IMR-90 (cell line): ENCODE results near the gene SPAG16. TPM values are rescaled to one million over a fixed set of nuclear protein-coding genes. Genes with fewer than 3 reads are reported as not detected.

Experiments
- ATAC-seq: fragments of 200-7000 bp; cut with Tn5 transposase; 2 replicates; pipeline ENCODE4 v1.9.1; 2020; ENCODE audit warnings: low read depth, mild to moderate bottlenecking, moderate library complexity
- BruUV-seq: library from RNA; stranded (reverse); fragments of 400-500 nt; replicated peaks from 2 replicates; lab custom pipeline; 2021; lab: Mats Ljungman, UMichigan
- CTCF ChIA-PET: fragments of 300-600 bp; formaldehyde crosslinking; extraction: SDS; loops from one replicate; lab custom pipeline; 2021; ENCODE audit warnings: antibody characterized with exemption; lab: Yijun Ruan, JAX
- POLR2A ChIA-PET: fragments of 300-600 bp; sonication (Branson Sonifier 250); formaldehyde crosslinking; loops from one replicate; lab custom pipeline; 2022; ENCODE audit warnings: antibody characterized with exemption; ENCODE audit not compliant: unreplicated experiment; lab: Charles Lee
- DNase-seq: peaks from one replicate; pipeline ENCODE4 v3.0.0; 2013
- H2AFZ ChIP-seq: replicated peaks from 2 replicates; pipeline ENCODE3; 2013; ENCODE audit warnings: low read length, mild to moderate bottlenecking; ENCODE audit not compliant: poor library complexity
- H2AK5ac ChIP-seq: 2 replicates; pipeline ENCODE4 v1.6.1; 2013; ENCODE audit warnings: low read depth, low read length, inconsistent platforms
- H2AK9ac ChIP-seq: replicated peaks from 2 replicates; pipeline ENCODE3; 2013; ENCODE audit warnings: mild to moderate bottlenecking, low read depth, low read length, moderate library complexity; ENCODE audit not compliant: poor library complexity
- H2BK120ac ChIP-seq: 2 replicates; pipeline ENCODE4 v1.6.1; 2013; ENCODE audit warnings: low read depth, low read length, inconsistent platforms
- H2BK15ac ChIP-seq: 3 replicates; pipeline ENCODE4 v1.6.1; 2013; ENCODE audit warnings: low read depth, low read length, inconsistent platforms
- H2BK20ac ChIP-seq: 2 replicates; pipeline ENCODE4 v1.6.1; 2013; ENCODE audit warnings: low read depth, mild to moderate bottlenecking, inconsistent platforms, low read length, moderate library complexity
- H2BK5ac ChIP-seq: 2 replicates; pipeline ENCODE4 v1.6.1; 2013; ENCODE audit warnings: mild to moderate bottlenecking, low read depth, low read length, inconsistent platforms; ENCODE audit not compliant: poor library complexity, severe bottlenecking
- H3K14ac ChIP-seq: replicated peaks from 2 replicates; pipeline ENCODE4 v1.6.1; 2013; ENCODE audit warnings: low read depth, low read length, inconsistent platforms
- H3K18ac ChIP-seq: 2 replicates; pipeline ENCODE4 v1.6.1; 2013; ENCODE audit warnings: low read depth, low read length, control low read depth
- H3K23ac ChIP-seq: 2 replicates; pipeline ENCODE4 v1.6.1; 2013; ENCODE audit warnings: low read depth, low read length, inconsistent platforms
- H3K27ac ChIP-seq: 2 replicates; pipeline ENCODE4 v1.5.1; 2013; ENCODE audit warnings: mild to moderate bottlenecking, control low read depth, low read length; ENCODE audit not compliant: insufficient read depth
- H3K27me3 ChIP-seq: 2 replicates; pipeline ENCODE4 v1.6.1; 2013; ENCODE audit warnings: low read length; ENCODE audit not compliant: control insufficient read depth, insufficient read depth
- H3K36me3 ChIP-seq: 2 replicates; pipeline ENCODE4 v1.6.1; 2013; ENCODE audit warnings: low read length, mixed read lengths; ENCODE audit not compliant: control insufficient read depth, insufficient read depth
- H3K4ac ChIP-seq: 2 replicates; pipeline ENCODE4 v1.6.1; 2013; ENCODE audit warnings: low read depth, low read length, inconsistent platforms
- H3K4me1 ChIP-seq: 2 replicates; pipeline ENCODE4 v1.6.1; 2013; ENCODE audit warnings: low read length, mixed read lengths; ENCODE audit not compliant: control insufficient read depth, insufficient read depth
- H3K4me2 ChIP-seq: 2 replicates; pipeline ENCODE4 v1.6.1; 2013; ENCODE audit warnings: low read depth, mild to moderate bottlenecking, control low read depth, low read length, moderate library complexity
- H3K4me3 ChIP-seq: 2 replicates; pipeline ENCODE4 v1.5.1; 2013; ENCODE audit warnings: low read depth, mild to moderate bottlenecking, control low read depth, low read length, moderate library complexity; ENCODE audit not compliant: insufficient read depth
- H3K56ac ChIP-seq: 2 replicates; pipeline ENCODE4 v1.6.1; 2013; ENCODE audit warnings: low read length, inconsistent platforms; ENCODE audit not compliant: insufficient read depth; ENCODE audit errors: extremely low read depth
- H3K79me1 ChIP-seq, 2 experiments: 2 replicates each; pipeline ENCODE4 v1.6.1; 2013; ENCODE audit warnings: low read length in 2 of 2, inconsistent platforms in 1 of 2, low read depth in 1 of 2
- H3K9ac ChIP-seq: 2 replicates; pipeline ENCODE4 v1.6.1; 2013; ENCODE audit warnings: low read depth, low read length, control low read depth
- H3K9me1 ChIP-seq: 2 replicates; pipeline ENCODE4 v1.6.1; 2013; ENCODE audit warnings: low read length, inconsistent platforms; ENCODE audit not compliant: insufficient read depth
- H3K9me3 ChIP-seq: 2 replicates; pipeline ENCODE4 v1.6.1; 2013; ENCODE audit warnings: low read length; ENCODE audit not compliant: control insufficient read depth, insufficient read depth
- H4K20me1 ChIP-seq: 2 replicates; pipeline ENCODE4 v1.6.1; 2013; ENCODE audit warnings: low read length, inconsistent platforms; ENCODE audit not compliant: insufficient read depth
- H4K5ac ChIP-seq: 2 replicates; pipeline ENCODE4 v1.6.1; 2013; ENCODE audit warnings: mild to moderate bottlenecking, low read depth, low read length, control low read depth
- H4K8ac ChIP-seq, 2 experiments: 2 replicates each; pipeline ENCODE4 v1.6.1; 2013; ENCODE audit warnings: low read depth in 2 of 2, low read length in 2 of 2, control low read depth in 1 of 2, inconsistent platforms in 1 of 2
- H4K91ac ChIP-seq: 2 replicates; pipeline ENCODE4 v1.6.1; 2013; ENCODE audit warnings: low read depth, low read length, inconsistent platforms; ENCODE audit not compliant: insufficient read depth
- BHLHE40 ChIP-seq: fragments of 150-350 bp; IDR thresholded peaks from 2 replicates; pipeline ENCODE4 v1.6.1; 2016; ENCODE audit warnings: mild to moderate bottlenecking, low read depth, low read length
- CEBPB ChIP-seq: IDR thresholded peaks from 2 replicates; pipeline ENCODE4 v1.6.1; 2012; ENCODE audit warnings: low read depth, low read length, improper control_type of control experiment
- CHD1 ChIP-seq: IDR thresholded peaks from 2 replicates; pipeline ENCODE4 v1.6.1; 2012; ENCODE audit warnings: low read depth, low read length, improper control_type of control experiment
- FOS ChIP-seq: fragments of 150-350 bp; IDR thresholded peaks from 2 replicates; pipeline ENCODE4 v1.6.1; 2016; ENCODE audit warnings: low read depth, low read length
- MAFK ChIP-seq: IDR thresholded peaks from 2 replicates; pipeline ENCODE4 v1.6.1; 2012; ENCODE audit warnings: low read depth, low read length, improper control_type of control experiment
- MAZ ChIP-seq: IDR thresholded peaks from 2 replicates; pipeline ENCODE4 v1.6.1; 2012; ENCODE audit warnings: low read depth, mild to moderate bottlenecking, low read length, improper control_type of control experiment, moderate library complexity, borderline replicate concordance
- MXI1 ChIP-seq: IDR thresholded peaks from 2 replicates; pipeline ENCODE4 v1.6.1; 2012; ENCODE audit warnings: low read depth, mild to moderate bottlenecking, low read length, moderate library complexity, borderline replicate concordance
- NFE2L2 ChIP-seq: fragments of 150-350 bp; IDR thresholded peaks from 2 replicates; pipeline ENCODE4 v1.6.1; 2016; ENCODE audit warnings: low read depth, mild to moderate bottlenecking, low read length
- POLR2A ChIP-seq: IDR thresholded peaks from 2 replicates; pipeline ENCODE4 v1.6.1; 2012; ENCODE audit warnings: mild to moderate bottlenecking, low read depth, low read length
- RAD21 ChIP-seq: IDR thresholded peaks from 2 replicates; pipeline ENCODE4 v1.6.1; 2012; ENCODE audit warnings: low read length, improper control_type of control experiment
- RCOR1 ChIP-seq: IDR thresholded peaks from 2 replicates; pipeline ENCODE4 v1.6.1; 2012; ENCODE audit warnings: mild to moderate bottlenecking, low read length, improper control_type of control experiment; ENCODE audit not compliant: insufficient replicate concordance
- RFX5 ChIP-seq: IDR thresholded peaks from 2 replicates; pipeline ENCODE4 v1.8.0; 2012; ENCODE audit warnings: low read depth, mild to moderate bottlenecking, low read length, moderate library complexity
- SMC3 ChIP-seq: fragments of 150-350 bp; IDR thresholded peaks from 2 replicates; pipeline ENCODE4 v1.6.1; 2016; ENCODE audit warnings: low read depth, mild to moderate bottlenecking, antibody characterized with exemption, low read length, moderate library complexity
- WGBS, 2 experiments: methylation state at CpG; one replicate each; pipeline versions ENCODE4 v1.1.5 to v1.1.7; 2013; ENCODE audit warnings: missing lambda C conversion rate in 2 of 2; ENCODE audit not compliant: insufficient read length in 1 of 2; ENCODE audit errors: extremely low coverage in 2 of 2; 5-methylcytosine and 5-hydroxymethylcytosine counted together
- dilution Hi-C: fragments of 300-500 bp; cut with HindIII; formaldehyde crosslinking; loops from one replicate; pipeline ENCODE4 v1.14.3; 2018; ENCODE audit warnings: low sequenced_read_pairs; ENCODE audit not compliant: unreplicated experiment
- in situ Hi-C: fragments of 300-500 bp; cut with MboI; formaldehyde crosslinking; loops from 3 replicates; pipeline ENCODE4 v1.14.3; 2019; ENCODE audit warnings: low sequenced_read_pairs, inconsistent platforms, mixed read lengths
- intact Hi-C: fragments of 100-400 bp; cut with micrococcal nuclease; formaldehyde crosslinking; loops from 2 replicates; pipeline ENCODE4 v1.10.0; 2022
- polyA plus RNA-seq, 3 experiments: library from polyadenylated mRNA; depleted of rRNA; stranded (reverse); fragments of >200 nt; gene quantifications; 2 replicates each; pipeline ENCODE4 v1.2.3, GENCODE V29; 2012; ENCODE audit warnings: low replicate concordance in 1 of 3
- total RNA-seq: library from RNA; depleted of rRNA; stranded (reverse); fragments of >200 nt; gene quantifications from 2 replicates; pipeline ENCODE4 v1.2.3, GENCODE V29; 2012
- TF ChIP-seq, protein P1 (sequence below): fragments of 150-350 bp; IDR thresholded peaks from 2 replicates; pipeline ENCODE4 v1.6.1; 2016; ENCODE audit warnings: low read depth, mild to moderate bottlenecking, low read length, moderate library complexity, borderline replicate concordance
- TF ChIP-seq, protein P2 (sequence below): fragments of 150-350 bp; IDR thresholded peaks from 2 replicates; pipeline ENCODE4 v1.6.1; 2017; ENCODE audit warnings: mild to moderate bottlenecking, antibody characterized with exemption, low read length, low read depth
- TF ChIP-seq, protein P3 (sequence below): conservative IDR thresholded peaks from 2 replicates; pipeline ENCODE4 v1.5.1; 2012; ENCODE audit warnings: mild to moderate bottlenecking, low read depth, low read length, improper control_type of control experiment

Gene SPAG16
- total and polyA plus RNA-seq, 2 of the 4 experiments (the other 2 are of a cell fraction): 7.3 to 13.5 TPM

DNA sequence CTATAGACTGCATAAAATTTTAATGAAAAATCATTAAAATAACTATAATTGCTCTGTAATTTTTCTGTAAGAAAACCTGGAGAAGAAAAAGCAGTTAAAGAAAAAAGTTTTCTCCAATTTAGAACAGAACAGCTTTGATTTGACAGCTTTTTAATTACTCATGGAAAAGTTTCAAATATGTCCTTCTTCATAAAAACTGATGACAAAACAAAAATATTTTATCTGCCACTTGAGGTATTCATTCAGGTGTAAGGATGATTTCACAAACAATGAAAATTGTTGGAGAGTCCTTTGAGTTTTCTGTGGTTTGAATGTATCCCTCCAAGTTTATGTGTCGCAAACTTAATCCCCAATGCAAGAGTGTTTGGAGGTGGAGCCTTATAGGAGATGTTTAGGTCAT is 824.3 kb downstream of the SPAG16 start:
- no peaks in the 10 kb centered on the region for H3K27me3 ChIP-seq
- H4K91ac ChIP-seq: no peak overlapping the region
- no peak overlapping the region for H3K9ac ChIP-seq
- no peak overlapping the region for H3K4me3 ChIP-seq
- H4K20me1 ChIP-seq: no peaks in the 10 kb centered on the region
- no peak overlapping the region for H2BK15ac ChIP-seq
- H3K9me1 ChIP-seq: no peaks in the 10 kb centered on the region
- no peaks in the 10 kb centered on the region for H3K4me1 ChIP-seq
- no peaks in the 10 kb centered on the region for H3K79me1 ChIP-seq
- H2AK5ac ChIP-seq: no peak overlapping the region
- H3K4ac ChIP-seq: no peak overlapping the region
- peaks cover 2% of the 10 kb centered on the region; the same call in 1 of the 2 replicates for H3K9me3 ChIP-seq
- dilution Hi-C loops (no loop called here), intact Hi-C loops (no loop called here), in situ Hi-C loops (no loop called here)
- POLR2A ChIA-PET: no interaction called here
- ATAC-seq: no peak
- no peak overlapping the region for H4K8ac ChIP-seq
- no peak overlapping the region for H2BK120ac ChIP-seq
- H2AK9ac ChIP-seq: no peak overlapping the region
- H2BK20ac ChIP-seq: no peak overlapping the region
- no peak overlapping the region for H3K18ac ChIP-seq
- H4K5ac ChIP-seq: no peak overlapping the region
- H3K27ac ChIP-seq: no peak overlapping the region
- no peak overlapping the region for H3K14ac ChIP-seq
- no peak for DNase-seq
- CTCF ChIA-PET: no interaction called here
- no peaks in the 10 kb centered on the region for H3K36me3 ChIP-seq
- H2AFZ ChIP-seq: no peak overlapping the region
- H3K56ac ChIP-seq: no peak overlapping the region
- TF ChIP-seq, protein P1, sequence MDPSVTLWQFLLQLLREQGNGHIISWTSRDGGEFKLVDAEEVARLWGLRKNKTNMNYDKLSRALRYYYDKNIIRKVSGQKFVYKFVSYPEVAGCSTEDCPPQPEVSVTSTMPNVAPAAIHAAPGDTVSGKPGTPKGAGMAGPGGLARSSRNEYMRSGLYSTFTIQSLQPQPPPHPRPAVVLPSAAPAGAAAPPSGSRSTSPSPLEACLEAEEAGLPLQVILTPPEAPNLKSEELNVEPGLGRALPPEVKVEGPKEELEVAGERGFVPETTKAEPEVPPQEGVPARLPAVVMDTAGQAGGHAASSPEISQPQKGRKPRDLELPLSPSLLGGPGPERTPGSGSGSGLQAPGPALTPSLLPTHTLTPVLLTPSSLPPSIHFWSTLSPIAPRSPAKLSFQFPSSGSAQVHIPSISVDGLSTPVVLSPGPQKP: no peak
- TF ChIP-seq RCOR1 (no peak), CHD1 (no peak), POLR2A (no peak), MAFK (no peak), NFE2L2 (no peak), MXI1 (no peak), SMC3 (no peak), RAD21 (no peak), CEBPB (no peak), BHLHE40 (no peak), RFX5 (no peak), FOS (no peak), MAZ (no peak)
- TF ChIP-seq, protein P2, sequence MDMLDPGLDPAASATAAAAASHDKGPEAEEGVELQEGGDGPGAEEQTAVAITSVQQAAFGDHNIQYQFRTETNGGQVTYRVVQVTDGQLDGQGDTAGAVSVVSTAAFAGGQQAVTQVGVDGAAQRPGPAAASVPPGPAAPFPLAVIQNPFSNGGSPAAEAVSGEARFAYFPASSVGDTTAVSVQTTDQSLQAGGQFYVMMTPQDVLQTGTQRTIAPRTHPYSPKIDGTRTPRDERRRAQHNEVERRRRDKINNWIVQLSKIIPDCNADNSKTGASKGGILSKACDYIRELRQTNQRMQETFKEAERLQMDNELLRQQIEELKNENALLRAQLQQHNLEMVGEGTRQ: no peak
- TF ChIP-seq, protein P3, sequence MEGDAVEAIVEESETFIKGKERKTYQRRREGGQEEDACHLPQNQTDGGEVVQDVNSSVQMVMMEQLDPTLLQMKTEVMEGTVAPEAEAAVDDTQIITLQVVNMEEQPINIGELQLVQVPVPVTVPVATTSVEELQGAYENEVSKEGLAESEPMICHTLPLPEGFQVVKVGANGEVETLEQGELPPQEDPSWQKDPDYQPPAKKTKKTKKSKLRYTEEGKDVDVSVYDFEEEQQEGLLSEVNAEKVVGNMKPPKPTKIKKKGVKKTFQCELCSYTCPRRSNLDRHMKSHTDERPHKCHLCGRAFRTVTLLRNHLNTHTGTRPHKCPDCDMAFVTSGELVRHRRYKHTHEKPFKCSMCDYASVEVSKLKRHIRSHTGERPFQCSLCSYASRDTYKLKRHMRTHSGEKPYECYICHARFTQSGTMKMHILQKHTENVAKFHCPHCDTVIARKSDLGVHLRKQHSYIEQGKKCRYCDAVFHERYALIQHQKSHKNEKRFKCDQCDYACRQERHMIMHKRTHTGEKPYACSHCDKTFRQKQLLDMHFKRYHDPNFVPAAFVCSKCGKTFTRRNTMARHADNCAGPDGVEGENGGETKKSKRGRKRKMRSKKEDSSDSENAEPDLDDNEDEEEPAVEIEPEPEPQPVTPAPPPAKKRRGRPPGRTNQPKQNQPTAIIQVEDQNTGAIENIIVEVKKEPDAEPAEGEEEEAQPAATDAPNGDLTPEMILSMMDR: no peak
- no peak overlapping the region for H2BK5ac ChIP-seq
- no CpG with 5 or more reads among the region's 1 CpG for WGBS, 2 experiments
- no peak overlapping the region for H3K4me2 ChIP-seq
- no peak overlapping the region for H3K23ac ChIP-seq
- BruUV-seq: no TSS peak
